Measurements from ENCODE around the gene ANGPTL2. TPM values are rescaled to one million over a fixed set of nuclear protein-coding genes. Genes with fewer than 3 reads are reported as not detected.

ANGPTL2 gene
- total RNA-seq, 1 donor from 2014 or later: 20.6 TPM

- no peak for DNase-seq (ENCODE audit: extremely low spot score, unreplicated experiment)
- peaks cover 7% of the 10 kb centered on the region for H3K9me3 Mint-ChIP-seq
- peaks cover 7% of the 10 kb centered on the region for H3K4me1 Mint-ChIP-seq (ENCODE audit: unreplicated experiment)
- no peaks in the 10 kb centered on the region for H3K27me3 Mint-ChIP-seq
- peaks cover 13% of the 10 kb centered on the region for H3K36me3 Mint-ChIP-seq
- H3K4me3 Mint-ChIP-seq: no peak overlapping the region
- H3K27ac Mint-ChIP-seq: no peak overlapping the region
- TF ChIP-seq CTCF (conservative IDR thresholded peaks at IDR 0.05): no peak
These were observed 56.2 kb downstream of the ANGPTL2 start for GRCh38 chr9:127066060-127066850.

- H3K4me1 Mint-ChIP-seq (ENCODE audit: unreplicated experiment): peaks cover 7% of the 10 kb centered on the region
- no peaks in the 10 kb centered on the region for H3K27me3 Mint-ChIP-seq
- no peak overlapping the region for H3K4me3 Mint-ChIP-seq
- peaks cover 11% of the 10 kb centered on the region for H3K36me3 Mint-ChIP-seq
- no peak overlapping the region for H3K27ac Mint-ChIP-seq
- TF ChIP-seq CTCF (conservative IDR thresholded peaks at IDR 0.05): no peak
- peaks cover 7% of the 10 kb centered on the region for H3K9me3 Mint-ChIP-seq
- DNase-seq (ENCODE audit: extremely low spot score, unreplicated experiment): no peak
These were observed 56.8 kb downstream of the ANGPTL2 start for GRCh38 chr9:127065592-127065991.

- DNase-seq (ENCODE audit: extremely low spot score, unreplicated experiment): no peak
- peaks cover 7% of the 10 kb centered on the region for H3K9me3 Mint-ChIP-seq
- peaks cover 12% of the 10 kb centered on the region for H3K4me1 Mint-ChIP-seq (ENCODE audit: unreplicated experiment)
- H3K27me3 Mint-ChIP-seq: no peaks in the 10 kb centered on the region
- H3K4me3 Mint-ChIP-seq: no peak overlapping the region
- H3K36me3 Mint-ChIP-seq: peaks cover 11% of the 10 kb centered on the region
- no peak overlapping the region for H3K27ac Mint-ChIP-seq
- no peak for TF ChIP-seq CTCF (conservative IDR thresholded peaks at IDR 0.05)
These were observed 58.1 kb downstream of the ANGPTL2 start for GRCh38 chr9:127064335-127064734.

- peaks cover 31% of the 10 kb centered on the region for H3K4me1 Mint-ChIP-seq (ENCODE audit: unreplicated experiment)
- H3K36me3 Mint-ChIP-seq: peaks cover 4% of the 10 kb centered on the region
- H3K4me3 Mint-ChIP-seq: no peak overlapping the region
- H3K27me3 Mint-ChIP-seq: no peaks in the 10 kb centered on the region
- DNase-seq (ENCODE audit: extremely low spot score, unreplicated experiment): peak; percentile 7
- no peaks in the 10 kb centered on the region for H3K9me3 Mint-ChIP-seq
- no peak for TF ChIP-seq CTCF (conservative IDR thresholded peaks at IDR 0.05)
- no peak overlapping the region for H3K27ac Mint-ChIP-seq
These were observed 61.0 kb downstream of the ANGPTL2 start for GRCh38 chr9:127061411-127061810.

GRCh38 chr9:127059765-127060361, 62.6 kb downstream of the ANGPTL2 start:
- peak; percentile 37 for DNase-seq (ENCODE audit: extremely low spot score, unreplicated experiment)
- Mint-ChIP-seq H3K4me1 (ENCODE audit: unreplicated experiment) (peaks cover 24% of the 10 kb centered on the region), H3K27ac (no peak overlapping the region), H3K4me3 (no peak overlapping the region), H3K9me3 (no peaks in the 10 kb centered on the region), H3K36me3 (peaks cover 4% of the 10 kb centered on the region), H3K27me3 (no peaks in the 10 kb centered on the region)
- no peak for TF ChIP-seq CTCF (conservative IDR thresholded peaks at IDR 0.05)
